A673 (cell line): ENCODE results near the gene TNIP1. TPM values are rescaled to one million over a fixed set of nuclear protein-coding genes. Genes with fewer than 3 reads are reported as not detected.

ENCODE experiments used
- BruUV-seq: library from RNA; stranded (reverse); fragments of 400-500 nt; replicated peaks from 2 replicates; lab custom pipeline; 2021; lab: Mats Ljungman, UMichigan
- CTCF ChIA-PET: fragments of 300-600 bp; sonication (Branson Sonifier 250); formaldehyde crosslinking; loops from one replicate; lab custom pipeline; 2022; ENCODE audit warnings: antibody characterized with exemption; lab: Charles Lee
- POLR2A ChIA-PET: fragments of 300-600 bp; sonication (Branson Sonifier 250); formaldehyde crosslinking; loops from one replicate; lab custom pipeline; 2022; ENCODE audit warnings: antibody characterized with exemption; ENCODE audit not compliant: low non-redundant PET; lab: Charles Lee
- DNase-seq: peaks from one replicate; pipeline ENCODE4 v3.0.0-alpha.2; 2015; ENCODE audit warnings: low spot score
- H3K27ac ChIP-seq: fragments of 200-600 bp; sonication (generic); 2 replicates; pipeline ENCODE4 v1.5.1; 2016; ENCODE audit warnings: mixed run types, low read depth, mild to moderate bottlenecking, mixed read lengths, antibody characterized with exemption, low read length; ENCODE audit not compliant: poor library complexity, severe bottlenecking
- H3K27me3 ChIP-seq: fragments of 200-600 bp; sonication (generic); replicated peaks from 2 replicates; pipeline ENCODE4 v1.6.1; 2017; ENCODE audit warnings: mixed run types, low read depth, mild to moderate bottlenecking, mixed read lengths, antibody characterized with exemption, low read length; ENCODE audit not compliant: insufficient read depth, poor library complexity
- H3K36me3 ChIP-seq: fragments of 200-600 bp; sonication (generic); 2 replicates; pipeline ENCODE4 v1.6.1; 2016; ENCODE audit warnings: mixed run types, mild to moderate bottlenecking, mixed read lengths, antibody characterized with exemption, low read length; ENCODE audit not compliant: insufficient read depth, poor library complexity, severe bottlenecking
- H3K4me1 ChIP-seq: fragments of 200-600 bp; sonication (generic); 2 replicates; pipeline ENCODE4 v1.6.1; 2017; ENCODE audit warnings: mixed run types, mild to moderate bottlenecking, mixed read lengths, antibody characterized with exemption, low read length; ENCODE audit not compliant: insufficient read depth, poor library complexity, severe bottlenecking
- H3K4me3 ChIP-seq: fragments of 200-600 bp; sonication (generic); 2 replicates; pipeline ENCODE4 v1.5.1; 2016; ENCODE audit warnings: low read depth, mixed run types, mild to moderate bottlenecking, mixed read lengths, low read length; ENCODE audit not compliant: poor library complexity, severe bottlenecking
- H3K9me3 ChIP-seq: fragments of 200-600 bp; sonication (generic); 2 replicates; pipeline ENCODE4 v1.6.1; 2016; ENCODE audit warnings: mixed run types, low read depth, mild to moderate bottlenecking, mixed read lengths, antibody characterized with exemption, low read length; ENCODE audit not compliant: poor library complexity, severe bottlenecking
- CTCF ChIP-seq: fragments of 300-800, 200-600 bp; sonication (generic); conservative IDR thresholded peaks from 2 replicates; pipeline ENCODE4 v1.5.1; 2017; ENCODE audit warnings: low read depth, mild to moderate bottlenecking, antibody characterized with exemption, low read length, moderate library complexity, mixed read lengths
- EZH2 ChIP-seq: fragments of 200-600 bp; sonication (generic); IDR thresholded peaks from 2 replicates; pipeline ENCODE4 v1.6.1; 2017; ENCODE audit warnings: borderline replicate concordance, low read depth, mild to moderate bottlenecking, mixed read lengths, antibody characterized with exemption, low read length; ENCODE audit not compliant: poor library complexity, severe bottlenecking
- intact Hi-C: fragments of 100-400 bp; cut with micrococcal nuclease; formaldehyde crosslinking; loops from one replicate; pipeline ENCODE4 v1.10.0; 2022; ENCODE audit not compliant: unreplicated experiment
- total RNA-seq: library from RNA; stranded (reverse); gene quantifications from 2 replicates; pipeline ENCODE4 v1.2.3, GENCODE V29; 2021

The TNIP1 gene
- total RNA-seq, 1 experiment from 2014 or later, result 33.3 TPM

GRCh38 chr5:151038801-151039238 lies 42.0 kb downstream of the TNIP1 start:
- TF ChIP-seq EZH2 (no peak), CTCF (no peak)
- Histone ChIP-seq H3K36me3 (peaks cover 3% of the 10 kb centered on the region), H3K4me1 (no peaks in the 10 kb centered on the region), H3K27ac (no peak overlapping the region), H3K9me3 (no peaks in the 10 kb centered on the region), H3K27me3 (no peaks in the 10 kb centered on the region), H3K4me3 (no peak overlapping the region)
- POLR2A ChIA-PET, result no interaction called here
- intact Hi-C loops, result no loop called here
- CTCF ChIA-PET, result interaction anchor here (0.6 kb wide), 1 partner anchor 36 kb away, joined by 4 read pairs; no protein-coding TSS in a partner anchor
- DNase-seq, result no peak
- no TSS peak for BruUV-seq

- TF ChIP-seq EZH2 (no peak), CTCF (no peak)
- CTCF ChIA-PET, result interaction anchor here (0.6 kb wide), 1 partner anchor 36 kb away, joined by 4 read pairs; no protein-coding TSS in a partner anchor
- no peak for DNase-seq
- POLR2A ChIA-PET, result no interaction called here
- Histone ChIP-seq H3K4me1 (no peaks in the 10 kb centered on the region), H3K27ac (no peak overlapping the region), H3K9me3 (no peaks in the 10 kb centered on the region), H3K27me3 (no peaks in the 10 kb centered on the region), H3K36me3 (peaks cover 3% of the 10 kb centered on the region), H3K4me3 (no peak overlapping the region)
- BruUV-seq, result no TSS peak
- intact Hi-C loops, result no loop called here
Measured at GRCh38 chr5:151038412-151038745, 42.5 kb downstream of the TNIP1 start.

GRCh38 chr5:151037561-151038411 lies 43.0 kb downstream of the TNIP1 start:
- CTCF ChIA-PET, result interaction anchor here (0.6 kb wide), 1 partner anchor 35 kb away, joined by 4 read pairs; no protein-coding TSS in a partner anchor
- Histone ChIP-seq H3K27me3 (no peaks in the 10 kb centered on the region), H3K4me3 (no peak overlapping the region), H3K9me3 (no peaks in the 10 kb centered on the region), H3K36me3 (peaks cover 3% of the 10 kb centered on the region), H3K4me1 (no peaks in the 10 kb centered on the region), H3K27ac (no peak overlapping the region)
- no TSS peak for BruUV-seq
- intact Hi-C loops, result no loop called here
- DNase-seq, result no peak
- POLR2A ChIA-PET, result no interaction called here
- TF ChIP-seq EZH2, result no peak
- TF ChIP-seq CTCF, result no peak
